ENCODE results near the gene DOCK3. TPM values are rescaled to one million over a fixed set of nuclear protein-coding genes. Genes with fewer than 3 reads are reported as not detected.

Gene DOCK3
- total RNA-seq, 1 experiment from 2014 or later = 0.47 TPM

DNA sequence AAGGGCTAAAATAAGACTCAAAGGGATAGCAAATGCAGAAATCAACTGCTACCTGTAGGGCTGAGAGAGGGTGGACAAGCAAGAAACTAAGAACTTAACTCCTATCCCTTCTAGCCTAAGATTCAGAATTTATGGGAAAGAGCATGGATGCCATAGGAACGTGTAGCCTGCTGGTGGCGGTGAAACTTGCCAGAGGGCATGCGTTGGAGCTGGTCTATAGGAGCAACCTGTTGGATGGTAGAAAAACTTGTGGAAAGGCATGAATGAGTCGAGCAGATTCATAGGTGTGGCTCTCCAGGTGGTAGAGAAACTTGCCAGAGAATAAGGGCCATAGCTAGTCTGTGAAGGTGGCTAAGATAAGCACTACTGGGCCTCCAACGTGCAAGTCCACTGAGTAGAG is 137.2 kb downstream of the DOCK3 start:
- H3K27ac ChIP-seq (ENCODE audit: low read depth, low read length, poor library complexity, severe bottlenecking) = no peak overlapping the region
- intact Hi-C loops (cut with micrococcal nuclease; ENCODE audit: unreplicated experiment) = no loop called here
- CTCF ChIA-PET = no interaction called here
- H3K9me3 ChIP-seq (ENCODE audit: low read depth, low read length, poor library complexity, severe bottlenecking) = no peaks in the 10 kb centered on the region
- H3K4me1 ChIP-seq (ENCODE audit: insufficient read depth, low read length, poor library complexity, severe bottlenecking) = no peaks in the 10 kb centered on the region
- no peaks in the 10 kb centered on the region for H3K36me3 ChIP-seq (ENCODE audit: insufficient read depth, low read length, poor library complexity, severe bottlenecking)
- POLR2A ChIA-PET (ENCODE audit: low non-redundant PET) = no interaction called here
- no TSS peak for BruUV-seq (replicated peaks)
- TF ChIP-seq, protein P1, sequence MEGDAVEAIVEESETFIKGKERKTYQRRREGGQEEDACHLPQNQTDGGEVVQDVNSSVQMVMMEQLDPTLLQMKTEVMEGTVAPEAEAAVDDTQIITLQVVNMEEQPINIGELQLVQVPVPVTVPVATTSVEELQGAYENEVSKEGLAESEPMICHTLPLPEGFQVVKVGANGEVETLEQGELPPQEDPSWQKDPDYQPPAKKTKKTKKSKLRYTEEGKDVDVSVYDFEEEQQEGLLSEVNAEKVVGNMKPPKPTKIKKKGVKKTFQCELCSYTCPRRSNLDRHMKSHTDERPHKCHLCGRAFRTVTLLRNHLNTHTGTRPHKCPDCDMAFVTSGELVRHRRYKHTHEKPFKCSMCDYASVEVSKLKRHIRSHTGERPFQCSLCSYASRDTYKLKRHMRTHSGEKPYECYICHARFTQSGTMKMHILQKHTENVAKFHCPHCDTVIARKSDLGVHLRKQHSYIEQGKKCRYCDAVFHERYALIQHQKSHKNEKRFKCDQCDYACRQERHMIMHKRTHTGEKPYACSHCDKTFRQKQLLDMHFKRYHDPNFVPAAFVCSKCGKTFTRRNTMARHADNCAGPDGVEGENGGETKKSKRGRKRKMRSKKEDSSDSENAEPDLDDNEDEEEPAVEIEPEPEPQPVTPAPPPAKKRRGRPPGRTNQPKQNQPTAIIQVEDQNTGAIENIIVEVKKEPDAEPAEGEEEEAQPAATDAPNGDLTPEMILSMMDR (conservative IDR thresholded peaks at IDR 0.05; ENCODE audit: low read depth, low read length) = no peak
- TF ChIP-seq EZH2 (IDR thresholded peaks at IDR 0.05; ENCODE audit: borderline replicate concordance, low read depth, low read length, poor library complexity, severe bottlenecking) = no peak
- H3K4me3 ChIP-seq (ENCODE audit: low read depth, low read length, poor library complexity, severe bottlenecking) = no peak overlapping the region
- no peaks in the 10 kb centered on the region for H3K27me3 ChIP-seq (replicated peaks; ENCODE audit: insufficient read depth, low read depth, low read length, poor library complexity)
- no peak for DNase-seq (ENCODE audit: low spot score)

- H3K27me3 ChIP-seq (replicated peaks; ENCODE audit: insufficient read depth, low read depth, low read length, poor library complexity) = no peaks in the 10 kb centered on the region
- no peak overlapping the region for H3K4me3 ChIP-seq (ENCODE audit: low read depth, low read length, poor library complexity, severe bottlenecking)
- POLR2A ChIA-PET (ENCODE audit: low non-redundant PET) = no interaction called here
- CTCF ChIA-PET = no interaction called here
- H3K9me3 ChIP-seq (ENCODE audit: low read depth, low read length, poor library complexity, severe bottlenecking) = no peaks in the 10 kb centered on the region
- BruUV-seq (replicated peaks) = no TSS peak
- H3K27ac ChIP-seq (ENCODE audit: low read depth, low read length, poor library complexity, severe bottlenecking) = no peak overlapping the region
- intact Hi-C loops (cut with micrococcal nuclease; ENCODE audit: unreplicated experiment) = no loop called here
- no peaks in the 10 kb centered on the region for H3K36me3 ChIP-seq (ENCODE audit: insufficient read depth, low read length, poor library complexity, severe bottlenecking)
- DNase-seq (ENCODE audit: low spot score) = no peak
- no peak for TF ChIP-seq EZH2 (IDR thresholded peaks at IDR 0.05; ENCODE audit: borderline replicate concordance, low read depth, low read length, poor library complexity, severe bottlenecking)
- TF ChIP-seq, protein P1 (conservative IDR thresholded peaks at IDR 0.05; ENCODE audit: low read depth, low read length) = no peak
- no peaks in the 10 kb centered on the region for H3K4me1 ChIP-seq (ENCODE audit: insufficient read depth, low read length, poor library complexity, severe bottlenecking)
Measured at GRCh38 chr3:50815844-50816243, 141.1 kb downstream of the DOCK3 start.

DNA sequence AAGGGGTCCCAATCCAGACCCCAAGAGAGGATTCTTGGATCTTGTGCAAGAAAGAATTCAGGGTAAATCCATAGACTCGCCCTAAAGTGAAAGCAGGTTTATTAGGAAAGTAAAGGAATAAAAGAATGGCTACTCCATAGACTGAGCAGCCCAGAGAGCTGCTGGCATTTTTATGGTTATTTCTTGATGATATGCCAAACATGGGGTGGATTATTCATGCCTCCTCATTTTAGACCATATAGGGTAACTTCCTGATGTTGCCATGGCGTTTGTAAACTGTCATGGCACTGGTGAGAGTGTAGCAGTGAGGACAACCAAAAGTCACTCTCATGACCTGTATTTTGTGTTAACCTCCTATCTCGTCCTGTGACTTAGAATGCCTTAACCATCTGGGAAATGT is 142.2 kb downstream of the DOCK3 start:
- no peak for DNase-seq (ENCODE audit: low spot score)
- TF ChIP-seq, protein P1 (conservative IDR thresholded peaks at IDR 0.05; ENCODE audit: low read depth, low read length) = no peak
- TF ChIP-seq EZH2 (IDR thresholded peaks at IDR 0.05; ENCODE audit: borderline replicate concordance, low read depth, low read length, poor library complexity, severe bottlenecking) = no peak
- no peak overlapping the region for H3K27ac ChIP-seq (ENCODE audit: low read depth, low read length, poor library complexity, severe bottlenecking)
- intact Hi-C loops (cut with micrococcal nuclease; ENCODE audit: unreplicated experiment) = no loop called here
- ChIA-PET POLR2A (ENCODE audit: low non-redundant PET) (no interaction called here), CTCF (no interaction called here)
- no peaks in the 10 kb centered on the region for H3K9me3 ChIP-seq (ENCODE audit: low read depth, low read length, poor library complexity, severe bottlenecking)
- H3K27me3 ChIP-seq (replicated peaks; ENCODE audit: insufficient read depth, low read depth, low read length, poor library complexity) = no peaks in the 10 kb centered on the region
- BruUV-seq (replicated peaks) = no TSS peak
- no peak overlapping the region for H3K4me3 ChIP-seq (ENCODE audit: low read depth, low read length, poor library complexity, severe bottlenecking)
- H3K36me3 ChIP-seq (ENCODE audit: insufficient read depth, low read length, poor library complexity, severe bottlenecking) = no peaks in the 10 kb centered on the region
- no peaks in the 10 kb centered on the region for H3K4me1 ChIP-seq (ENCODE audit: insufficient read depth, low read length, poor library complexity, severe bottlenecking)
